ENCODE data around the gene LRRC17.

GRCh38 chr7:102912742-102913141 is at the start of gene LRRC17:
- TF ChIP-seq YY1 (IDR thresholded peaks at IDR 0.05; ENCODE audit: insufficient read depth, insufficient read length) (no peak), SUZ12 (IDR thresholded peaks at IDR 0.05; ENCODE audit: extremely low read depth, insufficient read depth, insufficient read length) (no peak)

Data from NT2/D1 (cell line).